GM23248 (cell line): ENCODE measurements around the gene ATRN. TPM values are rescaled to one million over a fixed set of nuclear protein-coding genes. Genes with fewer than 3 reads are reported as not detected.

Experiments used
- DNase-seq: peaks from one replicate; pipeline ENCODE4 v3.0.0-alpha.2; 2015
- H2AFZ ChIP-seq: fragments of 200-600 bp; sonication (generic); 2 replicates; pipeline ENCODE4 v1.6.1; 2016; ENCODE audit warnings: antibody characterized with exemption
- H3F3A ChIP-seq: fragments of 200-600 bp; sonication (generic); 2 replicates; pipeline ENCODE4 v1.6.1; 2016; ENCODE audit warnings: mild to moderate bottlenecking, antibody characterized with exemption, mixed run types; ENCODE audit not compliant: insufficient read depth
- H3K27ac ChIP-seq: fragments of 200-600 bp; sonication (generic); 2 replicates; pipeline ENCODE4 v1.5.1; 2016; ENCODE audit warnings: mild to moderate bottlenecking
- H3K27me3 ChIP-seq: fragments of 200-600 bp; sonication (generic); replicated peaks from 2 replicates; pipeline ENCODE4 v1.6.1; 2016; ENCODE audit warnings: mild to moderate bottlenecking; ENCODE audit not compliant: insufficient read depth
- H3K36me3 ChIP-seq: fragments of 200-600 bp; sonication (generic); 2 replicates; pipeline ENCODE4 v1.6.1; 2016; ENCODE audit warnings: low read depth, mild to moderate bottlenecking
- H3K4me1 ChIP-seq: fragments of 200-600 bp; sonication (generic); 2 replicates; pipeline ENCODE4 v1.6.1; 2016; ENCODE audit warnings: mild to moderate bottlenecking; ENCODE audit not compliant: insufficient read depth
- H3K4me2 ChIP-seq: fragments of 200-600 bp; sonication (generic); one replicate; pipeline ENCODE4 v1.6.1; 2016; ENCODE audit warnings: mild to moderate bottlenecking; ENCODE audit not compliant: unreplicated experiment
- H3K4me3 ChIP-seq: fragments of 200-600 bp; sonication (generic); 2 replicates; pipeline ENCODE4 v1.5.1; 2016; ENCODE audit warnings: mild to moderate bottlenecking
- H3K79me2 ChIP-seq: fragments of 200-600 bp; sonication (generic); 2 replicates; pipeline ENCODE4 v1.6.1; 2016; ENCODE audit warnings: mild to moderate bottlenecking; ENCODE audit not compliant: insufficient read depth
- H3K9ac ChIP-seq: fragments of 200-600 bp; sonication (generic); 2 replicates; pipeline ENCODE4 v1.6.1; 2016; ENCODE audit warnings: mild to moderate bottlenecking
- H3K9me2 ChIP-seq: fragments of 200-600 bp; sonication (generic); 2 replicates; pipeline ENCODE4 v1.6.1; 2016; ENCODE audit warnings: mixed run types, mild to moderate bottlenecking, moderate library complexity; ENCODE audit not compliant: insufficient read depth
- H3K9me3 ChIP-seq: fragments of 200-600 bp; sonication (generic); one replicate; pipeline ENCODE4 v1.6.1; 2017; ENCODE audit warnings: low read depth
- H4K20me1 ChIP-seq: fragments of 200-600 bp; sonication (generic); 2 replicates; pipeline ENCODE4 v1.6.0; 2016; ENCODE audit not compliant: insufficient read depth
- EZH2 ChIP-seq: fragments of 200-600 bp; sonication (generic); IDR thresholded peaks from 2 replicates; pipeline ENCODE4 v1.6.1; 2018; ENCODE audit warnings: antibody characterized with exemption, mild to moderate bottlenecking; ENCODE audit not compliant: insufficient read depth, poor library complexity, severe bottlenecking
- EZH2phosphoT487 ChIP-seq: fragments of 200-600 bp; sonication (generic); IDR thresholded peaks from 2 replicates; pipeline ENCODE4 v1.6.1; 2018; ENCODE audit warnings: antibody characterized with exemption, moderate library complexity, mild to moderate bottlenecking, low read depth; ENCODE audit not compliant: insufficient read depth
- WGBS, 2 experiments: methylation state at CpG; one replicate each; pipeline ENCODE4 v1.1.6; 2015 to 2017; ENCODE audit warnings: low lambda C conversion rate in 2 of 2, low coverage in 1 of 2; ENCODE audit errors: missing lambda C conversion rate in 2 of 2; 5-methylcytosine and 5-hydroxymethylcytosine counted together
- in situ Hi-C: fragments of 300-500 bp; cut with MboI; formaldehyde crosslinking; loops from 2 replicates; pipeline ENCODE4 v1.15.0; 2020
- polyA plus RNA-seq: library from polyadenylated mRNA; unstranded; fragments of >200 nt; fragmentation: Nextera tagmentation; extraction: Ambion mirVana; gene quantifications from 2 replicates; pipeline ENCODE4 v1.2.1, GENCODE V29; 2016
- total RNA-seq: library from RNA; depleted of rRNA; stranded (reverse); fragments of >200 nt; shearing (Covaris generic); gene quantifications from 2 replicates; pipeline ENCODE4 v1.2.3, GENCODE V29; 2014

The ATRN gene
- total and polyA plus RNA-seq, 2 experiments from 2014 or later: 9.9 to 38.7 TPM

DNA sequence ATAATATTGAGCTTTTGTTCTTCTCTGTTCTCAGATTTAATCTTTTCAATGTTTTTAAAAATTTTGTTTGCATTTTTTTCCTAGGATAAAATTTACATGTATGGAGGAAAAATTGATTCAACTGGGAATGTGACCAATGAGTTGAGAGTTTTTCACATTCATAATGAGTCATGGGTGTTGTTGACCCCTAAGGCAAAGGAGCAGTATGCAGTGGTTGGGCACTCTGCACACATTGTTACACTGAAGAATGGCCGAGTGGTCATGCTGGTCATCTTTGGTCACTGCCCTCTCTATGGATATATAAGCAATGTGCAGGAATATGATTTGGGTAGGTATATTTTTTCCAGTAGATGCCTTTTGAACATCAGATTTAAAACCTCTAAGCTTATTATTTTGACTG, 89.8 kb downstream of the ATRN start:
- peaks cover 18% of the 10 kb centered on the region; the same call in 1 of the 2 replicates for H3F3A ChIP-seq
- no peak overlapping the region for H3K9ac ChIP-seq
- 79 to 92% methylated on average over 1 of the region's 1 CpG for WGBS, 2 experiments
- H3K36me3 ChIP-seq: no peaks in the 10 kb centered on the region
- peaks cover 17% of the 10 kb centered on the region for H3K4me1 ChIP-seq
- in situ Hi-C loops: no loop called here
- no peak overlapping the region for H3K4me3 ChIP-seq
- no peak for TF ChIP-seq EZH2
- TF ChIP-seq EZH2phosphoT487: no peak
- H3K9me2 ChIP-seq: no peaks in the 10 kb centered on the region
- no peaks in the 10 kb centered on the region for H3K27me3 ChIP-seq
- peak; percentile 40 for DNase-seq
- H3K79me2 ChIP-seq: no peaks in the 10 kb centered on the region
- H2AFZ ChIP-seq: no peak overlapping the region
- H3K9me3 ChIP-seq: no peaks in the 10 kb centered on the region
- H3K4me2 ChIP-seq: no peak overlapping the region
- no peak overlapping the region for H3K27ac ChIP-seq
- H4K20me1 ChIP-seq: no peaks in the 10 kb centered on the region

- TF ChIP-seq EZH2 (no peak), EZH2phosphoT487 (no peak)
- in situ Hi-C loops: no loop called here
- H3K4me1 ChIP-seq: peaks cover 17% of the 10 kb centered on the region
These were observed 92.3 kb downstream of the ATRN start for GRCh38 chr20:3563133-3563532.

GRCh38 chr20:3563548-3564177, 92.8 kb downstream of the ATRN start:
- Histone ChIP-seq H2AFZ (no peak overlapping the region; the same call in 1 of the 2 replicates), H3K9me2 (no peaks in the 10 kb centered on the region), H3K27ac (peak overlapping the region; percentile 18), H3K4me3 (no peak overlapping the region), H3K4me2 (no peak overlapping the region), H3F3A (peaks cover 18% of the 10 kb centered on the region; the same call in 1 of the 2 replicates), H4K20me1 (no peaks in the 10 kb centered on the region), H3K79me2 (no peaks in the 10 kb centered on the region), H3K27me3 (no peaks in the 10 kb centered on the region), H3K4me1 (peaks cover 17% of the 10 kb centered on the region), H3K9me3 (no peaks in the 10 kb centered on the region), H3K9ac (no peak overlapping the region), H3K36me3 (no peaks in the 10 kb centered on the region)
- in situ Hi-C loops: no loop called here
- peak; percentile 76 for DNase-seq
- TF ChIP-seq EZH2phosphoT487: no peak
- 56% methylated on average over 4 of the region's 4 CpGs for WGBS, 2 experiments

More at GRCh38 chr20:3563133-3563532, 92.3 kb downstream of the ATRN start:
- Histone ChIP-seq H3K36me3 (no peaks in the 10 kb centered on the region), H3K9ac (no peak overlapping the region), H2AFZ (no peak overlapping the region; the same call in 1 of the 2 replicates), H3K79me2 (no peaks in the 10 kb centered on the region), H3K27ac (peak overlapping the region; percentile 18), H3K9me3 (no peaks in the 10 kb centered on the region), H3F3A (peaks cover 18% of the 10 kb centered on the region; the same call in 1 of the 2 replicates), H3K4me2 (no peak overlapping the region), H3K9me2 (no peaks in the 10 kb centered on the region), H3K27me3 (no peaks in the 10 kb centered on the region), H4K20me1 (no peaks in the 10 kb centered on the region), H3K4me3 (no peak overlapping the region)
- DNase-seq: peak; percentile 68
- WGBS, 2 experiments: 34 to 48% methylated on average over 3 of the region's 3 CpGs

DNA sequence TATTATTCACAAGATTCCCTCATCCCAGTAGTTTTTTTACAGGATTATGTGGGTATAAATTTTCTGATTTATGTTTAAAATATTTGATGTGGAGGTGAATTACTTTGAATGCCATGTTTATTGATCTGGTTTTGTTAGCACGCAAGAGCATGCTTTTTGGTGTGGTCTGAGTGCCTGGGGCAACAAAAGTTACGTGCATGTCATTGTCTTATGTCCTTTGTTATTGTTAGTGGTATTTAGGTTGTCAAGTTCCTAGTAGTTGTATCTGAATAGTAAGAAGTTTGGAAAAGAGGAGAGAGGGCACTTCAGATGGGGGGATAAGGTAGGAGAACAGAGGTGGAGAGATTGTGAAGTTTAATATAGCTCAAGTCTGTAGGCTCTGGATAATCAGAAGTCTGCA, 95.0 kb downstream of the ATRN start:
- no peak for DNase-seq
- TF ChIP-seq EZH2 (no peak), EZH2phosphoT487 (no peak)
- in situ Hi-C loops: no loop called here
- Histone ChIP-seq H3K9me2 (no peaks in the 10 kb centered on the region), H3K9ac (no peak overlapping the region), H2AFZ (no peak overlapping the region), H3K4me1 (peaks cover 10% of the 10 kb centered on the region), H3F3A (peaks cover 18% of the 10 kb centered on the region; the same call in 1 of the 2 replicates), H3K36me3 (no peaks in the 10 kb centered on the region), H3K9me3 (no peaks in the 10 kb centered on the region), H3K27me3 (no peaks in the 10 kb centered on the region), H3K79me2 (no peaks in the 10 kb centered on the region; the same call in 1 of the 2 replicates), H3K4me3 (no peak overlapping the region), H3K27ac (no peak overlapping the region), H4K20me1 (no peaks in the 10 kb centered on the region), H3K4me2 (no peak overlapping the region)
- WGBS, 2 experiments: 96 to 97% methylated on average over 2 of the region's 2 CpGs
